Adipocyte (in vitro differentiated cells): ENCODE measurements around the gene PTK7.
"Not testable (repeated sequence)": the region's sequence is repeated elsewhere in the genome, so short reads cannot be mapped to it uniquely, and the experiment has no call there.

Source experiments
- DNase-seq: peaks from one replicate; pipeline ENCODE4 v3.0.0-alpha.2; 2015; ENCODE audit warnings: low read depth
- H3K27me3 ChIP-seq: replicated peaks from 2 replicates; pipeline ENCODE4 v1.7.0; 2013; ENCODE audit warnings: mild to moderate bottlenecking, low read length, moderate library complexity; ENCODE audit not compliant: control insufficient read depth, insufficient read depth
- H3K36me3 ChIP-seq: 2 replicates; pipeline ENCODE4 v1.7.0; 2013; ENCODE audit warnings: low read length, mild to moderate bottlenecking, moderate library complexity; ENCODE audit not compliant: control insufficient read depth, insufficient read depth, severe bottlenecking
- H3K4me1 ChIP-seq: 2 replicates; pipeline ENCODE4 v1.7.0; 2013; ENCODE audit warnings: mild to moderate bottlenecking, low read length, moderate library complexity; ENCODE audit not compliant: control insufficient read depth, insufficient read depth
- H3K4me3 ChIP-seq: 2 replicates; pipeline ENCODE4 v1.7.0; 2013; ENCODE audit warnings: mild to moderate bottlenecking, low read length, moderate library complexity
- H3K9ac ChIP-seq: 2 replicates; pipeline ENCODE4 v1.7.0; 2013; ENCODE audit warnings: mild to moderate bottlenecking, low read length, moderate library complexity
- H3K9me3 ChIP-seq: 2 replicates; pipeline ENCODE4 v1.7.0; 2013; ENCODE audit warnings: mild to moderate bottlenecking, low read length, moderate library complexity; ENCODE audit not compliant: control insufficient read depth

The PTK7 gene

DNA sequence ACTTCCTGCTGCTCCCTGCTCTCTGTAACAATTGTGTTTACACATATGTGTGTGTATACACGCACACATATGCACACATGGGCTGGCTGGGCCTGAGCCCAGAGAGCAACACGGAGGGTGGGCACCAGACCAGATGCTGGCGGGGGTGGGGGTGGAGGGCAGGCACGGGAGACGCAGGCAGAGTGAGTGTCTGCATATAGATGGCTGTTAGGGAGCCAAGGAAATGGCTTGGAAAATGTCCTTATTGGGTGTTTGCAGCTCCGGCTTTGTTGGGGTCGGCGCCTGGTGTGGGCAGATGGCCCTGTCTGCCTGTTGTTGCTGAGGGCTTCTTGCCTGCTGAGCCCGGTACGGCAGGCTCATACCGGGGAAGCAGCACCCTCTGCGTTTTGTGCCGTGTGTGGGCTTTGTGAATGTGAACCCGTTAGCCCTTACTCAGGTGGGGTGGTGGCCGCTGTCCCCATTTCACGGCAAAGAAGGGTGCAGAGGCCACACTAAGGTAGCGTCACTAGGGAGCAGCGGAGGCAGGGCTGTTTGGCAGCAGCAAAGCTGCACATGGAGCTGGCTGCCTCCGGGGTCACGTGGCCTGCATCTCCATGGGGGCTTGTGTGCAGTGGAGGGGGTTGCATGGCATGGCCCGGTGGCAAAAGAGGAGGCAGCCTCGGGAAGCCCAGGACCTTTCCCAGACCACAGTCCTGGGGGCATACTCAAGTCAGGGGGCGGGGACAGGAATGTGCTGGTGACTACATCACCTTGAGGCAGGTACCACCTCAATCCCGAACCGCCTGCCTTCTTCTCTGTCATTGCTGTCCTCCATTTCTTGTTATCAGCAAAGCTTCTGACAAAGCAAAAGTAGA is 47.6 kb downstream of the PTK7 start:
- no peak for DNase-seq
- H3K4me3 ChIP-seq, result no peak overlapping the region
- H3K9ac ChIP-seq, result peak overlapping the region; percentile 52
- H3K36me3 ChIP-seq, result no peaks in the 10 kb centered on the region
- peaks cover 65% of the 10 kb centered on the region for H3K4me1 ChIP-seq
- no peaks in the 10 kb centered on the region for H3K9me3 ChIP-seq
- H3K27me3 ChIP-seq, result no peaks in the 10 kb centered on the region

DNA sequence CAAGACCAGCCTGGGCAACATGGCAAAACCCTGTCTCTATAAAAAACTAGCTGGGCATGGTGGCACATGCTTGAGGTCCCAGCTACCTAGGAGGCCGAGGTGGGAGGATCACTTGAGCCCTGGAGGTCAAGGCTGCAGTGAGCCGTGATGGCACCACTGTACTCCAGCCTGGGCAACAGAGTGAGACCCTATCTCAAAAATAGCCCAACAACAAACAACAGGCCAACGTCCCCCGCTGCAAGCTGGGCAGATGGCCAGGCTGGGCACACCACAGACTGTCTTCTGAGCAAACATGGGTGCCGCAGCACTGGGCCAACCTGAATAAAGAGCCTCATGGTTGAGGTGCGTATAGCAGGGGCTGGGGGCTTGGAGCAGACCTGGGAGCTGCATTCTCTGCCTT is 48.4 kb downstream of the PTK7 start:
- H3K4me1 ChIP-seq, result peaks cover 67% of the 10 kb centered on the region

DNA sequence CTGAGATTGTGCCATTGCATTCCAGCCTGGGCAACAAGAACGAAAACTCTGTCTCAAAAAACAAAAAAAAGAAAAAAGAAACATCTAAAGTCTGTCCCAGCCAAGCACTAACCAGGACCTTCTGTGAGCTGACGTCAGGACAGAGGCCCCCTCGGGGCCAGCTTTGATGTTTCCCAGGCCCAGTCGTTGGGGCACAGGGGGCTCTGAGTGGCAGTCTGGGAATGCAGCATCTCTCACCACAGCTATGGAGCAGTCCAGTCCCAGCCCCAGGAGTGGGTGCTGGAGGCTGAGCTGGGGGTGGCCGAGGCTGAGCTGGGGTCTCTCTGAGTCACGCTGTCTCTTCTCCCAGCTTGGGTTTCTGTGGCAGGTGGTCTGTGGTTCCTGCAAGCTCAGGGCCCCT is 49.0 kb downstream of the PTK7 start:
- peaks cover 67% of the 10 kb centered on the region for H3K4me1 ChIP-seq
- H3K27me3 ChIP-seq, result no peaks in the 10 kb centered on the region
- no peak overlapping the region for H3K4me3 ChIP-seq
- H3K36me3 ChIP-seq, result no peaks in the 10 kb centered on the region
- H3K9ac ChIP-seq, result no peak overlapping the region
- peak; percentile 96 for DNase-seq
- no peaks in the 10 kb centered on the region for H3K9me3 ChIP-seq

More for the DNA sequence above, 48.4 kb downstream of the PTK7 start:
- H3K27me3 ChIP-seq, result no peaks in the 10 kb centered on the region
- no peaks in the 10 kb centered on the region for H3K36me3 ChIP-seq
- no peak for DNase-seq
- no peak overlapping the region for H3K4me3 ChIP-seq
- H3K9me3 ChIP-seq, result no peaks in the 10 kb centered on the region
- no peak overlapping the region for H3K9ac ChIP-seq

DNA sequence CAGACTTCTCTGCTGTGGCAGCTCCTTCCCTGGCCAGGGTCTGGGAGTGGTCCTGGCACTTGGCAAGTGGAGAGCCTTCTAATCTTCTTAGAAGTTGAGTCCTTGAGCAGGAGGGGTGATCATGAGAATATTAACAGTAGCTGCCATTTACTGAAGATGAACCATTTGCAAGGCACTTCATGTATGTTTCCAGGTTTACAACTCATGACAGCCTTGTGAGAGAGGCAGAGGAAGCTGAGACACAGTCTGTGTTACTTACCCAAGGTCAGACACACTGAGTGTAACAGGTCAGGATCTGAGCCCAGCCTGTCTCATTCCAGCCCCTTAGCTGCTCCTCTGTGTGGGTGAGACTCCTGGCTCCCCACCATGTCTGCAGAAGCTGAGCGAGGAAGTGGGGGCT is 49.4 kb downstream of the PTK7 start:
- Histone ChIP-seq H3K27me3 (no peaks in the 10 kb centered on the region), H3K4me1 (peaks cover 62% of the 10 kb centered on the region), H3K9me3 (no peaks in the 10 kb centered on the region), H3K4me3 (no peak overlapping the region), H3K9ac (no peak overlapping the region), H3K36me3 (no peaks in the 10 kb centered on the region)
- DNase-seq, result peak; percentile 44

DNA sequence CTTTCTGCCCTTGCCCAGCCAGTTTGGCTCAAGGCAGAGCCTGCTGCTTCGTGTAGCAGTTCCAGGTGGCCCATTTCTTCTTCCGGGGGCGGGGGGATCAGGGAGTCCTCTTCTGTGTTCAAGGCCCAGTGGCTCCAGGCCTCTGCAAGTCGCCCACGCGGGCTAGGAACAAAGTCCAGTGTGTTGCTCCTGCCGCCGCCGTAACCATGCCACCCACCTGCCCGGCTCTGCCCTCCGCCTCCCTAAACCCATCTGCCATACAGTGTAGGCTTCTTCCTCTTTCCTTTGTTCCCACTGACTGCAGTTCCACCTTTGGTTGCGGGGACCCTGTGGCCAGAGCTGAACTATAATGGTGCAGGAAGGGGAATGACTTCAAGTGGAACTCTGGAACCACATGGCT is 51.1 kb downstream of the PTK7 start:
- Histone ChIP-seq H3K27me3 (no peaks in the 10 kb centered on the region), H3K9me3 (no peaks in the 10 kb centered on the region), H3K4me3 (no peak overlapping the region), H3K9ac (no peak overlapping the region), H3K4me1 (peaks cover 48% of the 10 kb centered on the region), H3K36me3 (no peaks in the 10 kb centered on the region)
- DNase-seq, result no peak

DNA sequence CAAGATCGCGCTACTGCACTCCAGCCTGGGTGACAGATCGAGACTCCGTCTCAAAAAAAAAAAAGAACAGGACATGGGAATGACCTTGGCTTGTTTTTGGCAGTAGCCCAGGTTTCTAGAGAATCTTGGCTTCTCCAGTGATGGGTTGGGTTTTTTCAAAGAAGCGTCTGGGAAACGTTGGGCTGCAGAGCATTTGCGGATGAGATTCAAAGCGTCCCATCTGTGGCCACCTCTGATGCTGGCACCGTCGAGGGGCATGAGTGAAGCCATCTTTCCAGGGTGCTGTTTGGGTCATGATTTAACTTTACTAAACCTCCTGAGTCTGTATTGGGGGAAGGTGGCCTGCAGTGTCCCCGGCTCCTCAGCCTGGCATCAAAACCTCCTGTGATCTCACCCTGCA is 51.8 kb downstream of the PTK7 start:
- no peak overlapping the region for H3K4me3 ChIP-seq
- no peaks in the 10 kb centered on the region for H3K27me3 ChIP-seq
- H3K9me3 ChIP-seq, result no peaks in the 10 kb centered on the region
- H3K9ac ChIP-seq, result no peak overlapping the region
- H3K36me3 ChIP-seq, result no peaks in the 10 kb centered on the region
- peaks cover 41% of the 10 kb centered on the region for H3K4me1 ChIP-seq
- no peak for DNase-seq

DNA sequence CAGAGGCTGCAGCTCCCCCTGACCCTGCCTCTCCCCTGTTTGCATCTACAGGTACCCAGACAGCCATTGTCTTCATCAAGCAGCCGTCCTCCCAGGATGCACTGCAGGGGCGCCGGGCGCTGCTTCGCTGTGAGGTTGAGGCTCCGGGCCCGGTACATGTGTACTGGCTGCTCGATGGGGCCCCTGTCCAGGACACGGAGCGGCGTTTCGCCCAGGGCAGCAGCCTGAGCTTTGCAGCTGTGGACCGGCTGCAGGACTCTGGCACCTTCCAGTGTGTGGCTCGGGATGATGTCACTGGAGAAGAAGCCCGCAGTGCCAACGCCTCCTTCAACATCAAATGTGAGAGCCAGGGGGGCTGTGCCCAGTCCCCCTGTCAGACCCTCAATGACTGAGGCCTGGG is 52.8 kb downstream of the PTK7 start:
- Histone ChIP-seq H3K4me1 (peaks cover 32% of the 10 kb centered on the region), H3K36me3 (no peaks in the 10 kb centered on the region), H3K4me3 (no peak overlapping the region), H3K9ac (no peak overlapping the region), H3K9me3 (no peaks in the 10 kb centered on the region), H3K27me3 (no peaks in the 10 kb centered on the region)
- DNase-seq, result peak; percentile 65

DNA sequence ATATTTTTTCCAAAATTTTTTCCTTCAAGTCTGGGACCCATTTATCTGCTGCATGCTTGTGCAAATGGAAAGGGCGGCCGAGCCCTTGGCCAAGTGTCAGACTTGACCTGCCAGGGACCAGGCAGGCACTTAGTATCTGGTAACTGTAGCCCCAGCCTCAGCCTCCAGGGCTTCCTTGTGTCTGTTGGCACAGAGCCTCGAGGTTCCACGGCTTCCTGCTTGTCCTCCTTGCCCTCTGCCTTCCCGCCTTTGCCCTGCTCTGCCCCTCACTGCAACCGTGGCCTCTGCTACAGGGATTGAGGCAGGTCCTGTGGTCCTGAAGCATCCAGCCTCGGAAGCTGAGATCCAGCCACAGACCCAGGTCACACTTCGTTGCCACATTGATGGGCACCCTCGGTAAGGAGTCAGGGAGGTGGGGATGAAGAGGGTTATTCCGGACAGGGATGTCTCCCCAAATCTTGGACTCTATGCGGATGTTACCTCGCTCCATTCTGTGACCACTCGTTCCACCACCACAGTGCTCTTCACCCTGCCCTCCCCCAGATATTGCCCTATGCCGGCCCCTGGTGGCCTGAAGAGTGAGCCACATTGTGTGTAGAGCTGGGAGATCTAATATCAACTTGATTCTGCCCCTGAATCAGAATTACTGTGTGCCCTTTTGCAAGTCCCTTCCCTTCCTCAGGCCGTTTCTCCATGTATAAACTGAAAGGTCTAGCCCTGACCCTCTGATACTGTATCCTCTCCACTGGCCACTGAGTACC is 53.5 kb downstream of the PTK7 start:
- Histone ChIP-seq H3K4me3 (no peak overlapping the region), H3K27me3 (no peaks in the 10 kb centered on the region), H3K36me3 (no peaks in the 10 kb centered on the region), H3K9ac (no peak overlapping the region), H3K9me3 (no peaks in the 10 kb centered on the region), H3K4me1 (peaks cover 26% of the 10 kb centered on the region)
- peak; percentile 76 for DNase-seq

DNA sequence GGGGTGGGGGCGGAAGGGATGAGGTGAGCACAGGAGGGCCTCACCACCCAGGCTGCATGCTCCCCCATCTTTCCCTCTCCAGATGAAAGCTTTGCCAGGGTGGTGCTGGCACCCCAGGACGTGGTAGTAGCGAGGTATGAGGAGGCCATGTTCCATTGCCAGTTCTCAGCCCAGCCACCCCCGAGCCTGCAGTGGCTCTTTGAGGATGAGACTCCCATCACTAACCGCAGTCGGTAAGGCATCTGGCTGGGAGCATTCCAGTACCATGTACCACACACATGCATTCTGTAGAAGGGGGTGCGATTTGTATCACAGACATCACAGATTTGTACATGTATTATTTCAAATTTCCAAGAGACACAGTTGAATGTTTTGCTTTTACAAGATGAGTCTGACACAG is 54.3 kb downstream of the PTK7 start:
- no peak for DNase-seq
- Histone ChIP-seq H3K9me3 (no peaks in the 10 kb centered on the region), H3K27me3 (no peaks in the 10 kb centered on the region), H3K9ac (no peak overlapping the region), H3K4me3 (no peak overlapping the region), H3K36me3 (no peaks in the 10 kb centered on the region), H3K4me1 (peaks cover 18% of the 10 kb centered on the region)

DNA sequence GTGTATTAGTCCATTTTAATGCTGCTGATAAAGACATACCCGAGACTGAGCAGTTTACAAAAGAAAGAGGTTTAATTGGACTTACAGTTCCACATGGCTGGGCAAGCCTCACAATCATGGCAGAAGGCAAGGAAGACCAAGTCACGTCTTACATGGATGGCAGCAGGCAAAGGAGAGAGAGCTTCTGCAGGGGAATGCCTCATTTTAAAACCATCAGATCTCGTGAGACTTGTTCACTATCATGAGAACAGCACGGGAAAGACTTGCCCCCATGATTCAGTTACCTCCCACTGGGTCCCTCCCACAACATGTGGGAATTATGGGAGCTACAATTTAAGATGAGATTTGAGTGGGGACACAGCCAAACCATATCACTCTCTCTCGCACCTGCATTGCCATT is 55.3 kb downstream of the PTK7 start:
- not testable (repeated sequence) for H3K9ac ChIP-seq, H3K4me1 ChIP-seq, H3K4me3 ChIP-seq, H3K36me3 ChIP-seq, DNase-seq, H3K9me3 ChIP-seq, H3K27me3 ChIP-seq

DNA sequence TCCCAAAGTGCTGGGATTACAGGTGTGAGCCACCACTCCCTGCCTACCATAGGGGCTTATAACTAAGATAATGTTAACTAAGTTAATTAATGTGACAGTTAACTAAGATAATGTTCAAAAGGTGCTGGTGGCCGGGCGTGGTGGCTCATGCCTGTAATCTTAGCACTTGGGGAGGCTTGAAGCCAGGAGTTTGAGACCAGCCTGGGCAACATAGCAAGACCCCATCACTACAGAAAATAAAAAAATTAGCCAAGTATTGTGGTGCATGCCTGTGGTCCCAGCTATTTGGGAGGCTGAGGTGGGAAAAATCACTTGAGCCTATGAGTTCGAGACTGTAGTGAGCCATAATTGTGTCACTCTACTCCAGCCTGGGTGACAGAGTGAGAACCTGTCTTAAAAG is 62.2 kb downstream of the PTK7 start:
- Histone ChIP-seq H3K36me3 (no peaks in the 10 kb centered on the region), H3K4me1 (peaks cover 4% of the 10 kb centered on the region), H3K9ac (no peak overlapping the region), H3K4me3 (no peak overlapping the region), H3K27me3 (no peaks in the 10 kb centered on the region), H3K9me3 (no peaks in the 10 kb centered on the region)
- DNase-seq, result no peak
